ENCODE results near the gene MCM10. TPM values are rescaled to one million over a fixed set of nuclear protein-coding genes. Genes with fewer than 3 reads are reported as not detected.

MCM10 gene
- total and polyA plus RNA-seq, 2 experiments from 2014 or later, result 38.2 to 43.0 TPM

GRCh38 chr10:13161857-13162271, 506 bp downstream of the MCM10 start (continued):
- TF ChIP-seq, protein P1, sequence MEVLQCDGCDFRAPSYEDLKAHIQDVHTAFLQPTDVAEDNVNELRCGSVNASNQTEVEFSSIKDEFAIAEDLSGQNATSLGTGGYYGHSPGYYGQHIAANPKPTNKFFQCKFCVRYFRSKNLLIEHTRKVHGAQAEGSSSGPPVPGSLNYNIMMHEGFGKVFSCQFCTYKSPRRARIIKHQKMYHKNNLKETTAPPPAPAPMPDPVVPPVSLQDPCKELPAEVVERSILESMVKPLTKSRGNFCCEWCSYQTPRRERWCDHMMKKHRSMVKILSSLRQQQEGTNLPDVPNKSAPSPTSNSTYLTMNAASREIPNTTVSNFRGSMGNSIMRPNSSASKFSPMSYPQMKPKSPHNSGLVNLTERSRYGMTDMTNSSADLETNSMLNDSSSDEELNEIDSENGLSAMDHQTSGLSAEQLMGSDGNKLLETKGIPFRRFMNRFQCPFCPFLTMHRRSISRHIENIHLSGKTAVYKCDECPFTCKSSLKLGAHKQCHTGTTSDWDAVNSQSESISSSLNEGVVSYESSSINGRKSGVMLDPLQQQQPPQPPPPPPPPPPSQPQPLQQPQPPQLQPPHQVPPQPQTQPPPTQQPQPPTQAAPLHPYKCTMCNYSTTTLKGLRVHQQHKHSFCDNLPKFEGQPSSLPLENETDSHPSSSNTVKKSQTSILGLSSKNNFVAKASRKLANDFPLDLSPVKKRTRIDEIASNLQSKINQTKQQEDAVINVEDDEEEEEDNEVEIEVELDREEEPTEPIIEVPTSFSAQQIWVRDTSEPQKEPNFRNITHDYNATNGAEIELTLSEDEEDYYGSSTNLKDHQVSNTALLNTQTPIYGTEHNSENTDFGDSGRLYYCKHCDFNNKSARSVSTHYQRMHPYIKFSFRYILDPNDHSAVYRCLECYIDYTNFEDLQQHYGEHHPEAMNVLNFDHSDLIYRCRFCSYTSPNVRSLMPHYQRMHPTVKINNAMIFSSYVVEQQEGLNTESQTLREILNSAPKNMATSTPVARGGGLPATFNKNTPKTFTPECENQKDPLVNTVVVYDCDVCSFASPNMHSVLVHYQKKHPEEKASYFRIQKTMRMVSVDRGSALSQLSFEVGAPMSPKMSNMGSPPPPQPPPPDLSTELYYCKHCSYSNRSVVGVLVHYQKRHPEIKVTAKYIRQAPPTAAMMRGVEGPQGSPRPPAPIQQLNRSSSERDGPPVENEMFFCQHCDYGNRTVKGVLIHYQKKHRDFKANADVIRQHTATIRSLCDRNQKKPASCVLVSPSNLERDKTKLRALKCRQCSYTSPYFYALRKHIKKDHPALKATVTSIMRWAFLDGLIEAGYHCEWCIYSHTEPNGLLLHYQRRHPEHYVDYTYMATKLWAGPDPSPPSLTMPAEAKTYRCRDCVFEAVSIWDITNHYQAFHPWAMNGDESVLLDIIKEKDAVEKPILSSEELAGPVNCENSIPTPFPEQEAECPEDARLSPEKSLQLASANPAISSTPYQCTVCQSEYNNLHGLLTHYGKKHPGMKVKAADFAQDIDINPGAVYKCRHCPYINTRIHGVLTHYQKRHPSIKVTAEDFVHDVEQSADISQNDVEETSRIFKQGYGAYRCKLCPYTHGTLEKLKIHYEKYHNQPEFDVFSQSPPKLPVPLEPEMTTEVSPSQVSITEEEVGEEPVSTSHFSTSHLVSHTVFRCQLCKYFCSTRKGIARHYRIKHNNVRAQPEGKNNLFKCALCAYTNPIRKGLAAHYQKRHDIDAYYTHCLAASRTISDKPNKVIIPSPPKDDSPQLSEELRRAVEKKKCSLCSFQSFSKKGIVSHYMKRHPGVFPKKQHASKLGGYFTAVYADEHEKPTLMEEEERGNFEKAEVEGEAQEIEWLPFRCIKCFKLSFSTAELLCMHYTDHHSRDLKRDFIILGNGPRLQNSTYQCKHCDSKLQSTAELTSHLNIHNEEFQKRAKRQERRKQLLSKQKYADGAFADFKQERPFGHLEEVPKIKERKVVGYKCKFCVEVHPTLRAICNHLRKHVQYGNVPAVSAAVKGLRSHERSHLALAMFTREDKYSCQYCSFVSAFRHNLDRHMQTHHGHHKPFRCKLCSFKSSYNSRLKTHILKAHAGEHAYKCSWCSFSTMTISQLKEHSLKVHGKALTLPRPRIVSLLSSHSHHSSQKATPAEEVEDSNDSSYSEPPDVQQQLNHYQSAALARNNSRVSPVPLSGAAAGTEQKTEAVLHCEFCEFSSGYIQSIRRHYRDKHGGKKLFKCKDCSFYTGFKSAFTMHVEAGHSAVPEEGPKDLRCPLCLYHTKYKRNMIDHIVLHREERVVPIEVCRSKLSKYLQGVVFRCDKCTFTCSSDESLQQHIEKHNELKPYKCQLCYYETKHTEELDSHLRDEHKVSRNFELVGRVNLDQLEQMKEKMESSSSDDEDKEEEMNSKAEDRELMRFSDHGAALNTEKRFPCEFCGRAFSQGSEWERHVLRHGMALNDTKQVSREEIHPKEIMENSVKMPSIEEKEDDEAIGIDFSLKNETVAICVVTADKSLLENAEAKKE (CRISPR knock-in tag; IDR thresholded peaks at IDR 0.05), result no peak
- TF ChIP-seq ETS1 (IDR thresholded peaks at IDR 0.05) (no peak), CREB1 (CRISPR knock-in tag; IDR thresholded peaks at IDR 0.05; ENCODE audit: low read depth) (no peak), ZNF331 (CRISPR knock-in tag; IDR thresholded peaks at IDR 0.05; ENCODE audit: low read depth) (no peak), STAT1 (IDR thresholded peaks at IDR 0.05; ENCODE audit: unreplicated experiment) (no peak), POLR2AphosphoS5 (IDR thresholded peaks at IDR 0.05; ENCODE audit: low read depth) (no peak), ZNF114 (CRISPR knock-in tag; IDR thresholded peaks at IDR 0.05) (no peak), JUNB (IDR thresholded peaks at IDR 0.05; ENCODE audit: unreplicated experiment) (no peak), EZH2phosphoT487 (IDR thresholded peaks at IDR 0.05; ENCODE audit: unreplicated experiment) (no peak)

GRCh38 chr10:13163859-13164258, 2.5 kb downstream of the MCM10 start:
- peaks cover 11% of the 10 kb centered on the region for H3K4me1 Mint-ChIP-seq
- no peak overlapping the region for H3K27ac ChIP-seq (ENCODE audit: low read depth)
- H3K36me3 ChIP-seq (ENCODE audit: insufficient read depth), result peaks cover 9% of the 10 kb centered on the region; the same call in 1 of the 2 replicates
- no peak overlapping the region for H2AFZ ChIP-seq
- H3K27ac Mint-ChIP-seq, result no peak overlapping the region
- H3K4me1 ChIP-seq (ENCODE audit: insufficient read depth), result 0 out of 2 replicates have a peak, but pooled peaks cover 4% of the 10 kb centered on the region
- H3K79me2 ChIP-seq (replicated peaks; ENCODE audit: insufficient read depth), result peaks cover 69% of the 10 kb centered on the region
- no peak for ATAC-seq
- no peaks in the 10 kb centered on the region for H3K9me3 Mint-ChIP-seq
- 0 out of 3 replicates have a peak overlapping the region, but pooled peaks have one; percentile 2 for H3K4me3 Mint-ChIP-seq
- peaks cover 47% of the 10 kb centered on the region for H3K36me3 Mint-ChIP-seq (ENCODE audit: low read depth)
- no peak for DNase-seq (ENCODE audit: low spot score)
- no peaks in the 10 kb centered on the region for H3K27me3 ChIP-seq (ENCODE audit: insufficient read depth)
- H3K4me3 ChIP-seq, result no peak overlapping the region
- peaks cover 14% of the 10 kb centered on the region for H3K27me3 Mint-ChIP-seq (ENCODE audit: insufficient read depth, low read depth, poor library complexity)
- no peaks in the 10 kb centered on the region for H3K9me2 ChIP-seq (ENCODE audit: insufficient read depth)
- H3F3A ChIP-seq (replicated peaks; ENCODE audit: low read depth), result no peaks in the 10 kb centered on the region
- H3K4me2 ChIP-seq, result no peak overlapping the region
- H4K20me1 ChIP-seq (replicated peaks; ENCODE audit: insufficient read depth), result peaks cover 29% of the 10 kb centered on the region
- TF ChIP-seq ZNF114 (CRISPR knock-in tag; IDR thresholded peaks at IDR 0.05) (no peak), EZH2 (IDR thresholded peaks at IDR 0.05; ENCODE audit: low read depth, unreplicated experiment) (no peak), STAT1 (IDR thresholded peaks at IDR 0.05; ENCODE audit: unreplicated experiment) (no peak), ETS1 (IDR thresholded peaks at IDR 0.05) (no peak), NANOG (IDR thresholded peaks at IDR 0.05; ENCODE audit: borderline replicate concordance) (no peak), JUNB (IDR thresholded peaks at IDR 0.05; ENCODE audit: unreplicated experiment) (no peak), EZH2phosphoT487 (IDR thresholded peaks at IDR 0.05; ENCODE audit: unreplicated experiment) (no peak)

Measured in GM23338 (cell line).